Measurements from ENCODE around the gene ARID1B.

Gene ARID1B

DNA sequence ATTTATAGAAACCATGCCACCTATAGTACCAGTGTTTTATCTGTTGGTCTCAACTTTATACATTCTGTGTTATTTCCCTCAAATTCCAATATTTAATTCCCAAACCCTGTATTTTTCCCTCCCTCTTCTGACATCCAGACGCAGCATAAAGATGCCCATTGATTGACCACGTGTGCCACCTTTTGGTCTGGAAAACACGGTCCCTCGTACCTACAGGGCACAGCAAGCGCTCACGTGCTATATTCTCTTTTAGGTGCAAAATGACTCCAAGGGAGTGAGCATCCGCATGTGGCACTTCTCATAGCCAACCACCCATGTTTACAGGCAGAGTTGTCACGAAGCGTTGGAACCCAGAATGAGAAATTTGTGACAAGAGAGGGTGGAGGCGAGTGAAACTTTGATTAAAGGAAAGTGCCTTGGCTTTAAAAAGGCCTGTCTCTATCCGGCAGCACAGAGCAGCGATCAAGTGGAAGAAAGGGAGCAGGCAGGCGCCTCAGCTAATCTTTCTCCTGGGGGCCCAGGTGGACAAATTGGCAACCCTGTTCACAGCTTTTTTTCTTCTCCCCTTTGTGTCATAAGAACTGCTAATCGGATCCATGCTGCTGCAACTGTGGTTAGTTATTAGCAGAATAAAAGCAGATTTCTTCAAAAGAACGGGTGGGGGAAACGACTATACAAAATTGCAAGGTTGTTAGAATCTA, 320.2 kb downstream of the ARID1B start:
- H3K36me3 ChIP-seq (ENCODE audit: control insufficient read depth in 4 of 4, insufficient read depth in 4 of 4, low read length in 3 of 4), result peaks cover 4 to 36% (median 20%) of the 10 kb centered on the region in 4 experiments
- POLR2A ChIA-PET, result no interaction called here
- H3K27ac ChIP-seq (ENCODE audit: insufficient read depth in 1 of 2, low read depth in 1 of 2, low read length in 2 of 2, poor library complexity in 1 of 2, severe bottlenecking in 2 of 2), result peak overlapping the region in 1 of 2 experiments; percentile 1
- H3K4me1 ChIP-seq (ENCODE audit: control extremely low read depth in 1 of 4, control insufficient read depth in 4 of 4, insufficient read depth in 4 of 4, low read length in 3 of 4), result peaks cover 0 to 15% (median 7%) of the 10 kb centered on the region in 4 experiments
- 98% methylated on average over 12 of the region's 16 CpGs for WGBS (ENCODE audit: insufficient coverage)
- H3K9me3 ChIP-seq (ENCODE audit: control extremely low read depth in 1 of 5, control insufficient read depth in 4 of 5, insufficient read depth in 2 of 5, low read depth in 1 of 5, low read length in 4 of 5), result no peaks in the 10 kb centered on the region
- CTCF ChIA-PET, result interaction anchor here (1.4 kb wide), 1 partner anchor 8 kb away, joined by 3 read pairs; no protein-coding TSS in a partner anchor
- DNase-seq, result no peak
- no peak overlapping the region for H3K4me3 ChIP-seq (ENCODE audit: control insufficient read depth in 1 of 7, extremely low read depth in 1 of 7, insufficient read depth in 4 of 7, low read depth in 2 of 7, low read length in 6 of 7)
- H3K27me3 ChIP-seq (replicated peaks in 2 of 5; ENCODE audit: control insufficient read depth in 4 of 5, insufficient read depth in 5 of 5, low read length in 4 of 5), result no peaks in the 10 kb centered on the region

DNA sequence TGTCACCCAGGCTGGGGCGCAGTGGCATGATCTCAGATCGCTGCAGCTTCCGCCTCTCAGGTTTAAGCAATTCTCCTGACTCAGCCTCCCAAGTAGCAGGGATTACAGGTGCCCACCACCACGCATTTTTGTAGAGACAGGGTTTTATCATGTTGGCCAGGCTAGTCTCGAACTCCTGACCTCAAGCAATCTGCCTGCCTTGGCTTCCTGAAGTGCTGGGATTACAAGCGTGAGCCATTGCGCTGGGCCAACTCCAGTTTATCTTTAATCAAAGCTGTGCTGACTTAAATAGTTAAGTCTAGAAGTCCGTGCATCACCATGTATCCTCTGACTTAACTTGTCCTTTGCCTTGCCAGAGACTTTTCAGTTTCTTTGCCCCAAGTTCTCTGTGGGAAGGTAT, 321.8 kb downstream of the ARID1B start:
- Histone ChIP-seq H3K27ac (ENCODE audit: insufficient read depth in 1 of 2, low read depth in 1 of 2, low read length in 2 of 2, poor library complexity in 1 of 2, severe bottlenecking in 2 of 2) (no peak overlapping the region), H3K4me1 (ENCODE audit: control extremely low read depth in 1 of 4, control insufficient read depth in 4 of 4, insufficient read depth in 4 of 4, low read length in 3 of 4) (peaks cover 0 to 15% (median 7%) of the 10 kb centered on the region in 4 experiments), H3K27me3 (replicated peaks in 2 of 5; ENCODE audit: control insufficient read depth in 4 of 5, insufficient read depth in 5 of 5, low read length in 4 of 5) (no peaks in the 10 kb centered on the region), H3K9me3 (ENCODE audit: control extremely low read depth in 1 of 5, control insufficient read depth in 4 of 5, insufficient read depth in 2 of 5, low read depth in 1 of 5, low read length in 4 of 5) (no peaks in the 10 kb centered on the region), H3K36me3 (ENCODE audit: control insufficient read depth in 4 of 4, insufficient read depth in 4 of 4, low read length in 3 of 4) (peaks cover 2 to 31% (median 19%) of the 10 kb centered on the region in 4 experiments), H3K4me3 (ENCODE audit: control insufficient read depth in 1 of 7, extremely low read depth in 1 of 7, insufficient read depth in 4 of 7, low read depth in 2 of 7, low read length in 6 of 7) (no peak overlapping the region)
- ChIA-PET POLR2A (no interaction called here), CTCF (interaction anchor here (1.0 to 1.8 kb wide), 3 partner anchors 9 to 14 kb away, joined by 3 to 5 read pairs (median 4); no protein-coding TSS in a partner anchor)
- no peak for DNase-seq
- 92% methylated on average over 6 of the region's 8 CpGs for WGBS (ENCODE audit: insufficient coverage)

DNA sequence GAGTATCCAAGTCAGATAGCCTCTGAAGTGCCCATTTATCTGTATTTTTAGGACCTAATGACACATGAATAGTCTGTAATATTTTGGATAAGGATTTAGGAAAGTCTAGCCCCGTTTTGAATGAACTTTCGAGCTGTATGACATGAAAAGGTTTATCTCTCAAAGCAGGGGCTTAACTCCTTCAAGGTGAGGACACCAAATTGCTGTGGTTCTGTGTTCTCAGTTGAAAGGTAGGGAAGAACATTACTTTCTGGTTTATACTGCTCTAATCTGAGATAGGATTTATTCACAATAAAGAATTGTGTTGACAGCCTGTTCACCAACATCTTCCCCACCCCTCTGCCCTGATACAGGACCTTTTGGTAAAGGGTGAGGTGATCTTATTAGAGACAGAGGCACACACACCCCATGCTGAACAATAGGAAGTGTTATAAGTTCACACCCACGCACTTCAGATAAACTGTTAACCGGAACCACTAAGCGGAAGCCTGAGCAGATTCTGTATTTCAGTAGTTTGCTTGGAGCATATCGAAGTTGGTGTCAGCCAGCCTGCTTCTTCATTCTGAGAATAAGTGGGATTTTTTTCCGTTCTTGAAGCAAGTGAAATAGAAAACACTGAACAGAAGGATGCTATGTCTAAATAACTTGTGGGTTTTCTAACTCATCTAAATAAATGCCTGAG, 322.9 kb downstream of the ARID1B start:
- H3K27ac ChIP-seq (ENCODE audit: insufficient read depth in 1 of 2, low read depth in 1 of 2, low read length in 2 of 2, poor library complexity in 1 of 2, severe bottlenecking in 2 of 2), result peak overlapping the region; percentile 55 to 70
- peak overlapping the region in 1 of 7 experiments; percentile 6 for H3K4me3 ChIP-seq (ENCODE audit: control insufficient read depth in 1 of 7, extremely low read depth in 1 of 7, insufficient read depth in 4 of 7, low read depth in 2 of 7, low read length in 6 of 7)
- peak; percentile 39 to 90 (median 83) for DNase-seq
- POLR2A ChIA-PET, result interaction anchor here (0.5 kb wide), 1 partner anchor 63 kb away, joined by 3 read pairs; no protein-coding TSS in a partner anchor
- WGBS (ENCODE audit: insufficient coverage), result 44% methylated on average over 6 of the region's 7 CpGs
- peaks cover 0 to 15% (median 9%) of the 10 kb centered on the region in 4 experiments for H3K4me1 ChIP-seq (ENCODE audit: control extremely low read depth in 1 of 4, control insufficient read depth in 4 of 4, insufficient read depth in 4 of 4, low read length in 3 of 4)
- no peaks in the 10 kb centered on the region for H3K9me3 ChIP-seq (ENCODE audit: control extremely low read depth in 1 of 5, control insufficient read depth in 4 of 5, insufficient read depth in 2 of 5, low read depth in 1 of 5, low read length in 4 of 5)
- H3K36me3 ChIP-seq (ENCODE audit: control insufficient read depth in 4 of 4, insufficient read depth in 4 of 4, low read length in 3 of 4), result peaks cover 2 to 31% (median 17%) of the 10 kb centered on the region in 4 experiments
- CTCF ChIA-PET, result interaction anchor here (1.7 to 1.8 kb wide), 2 partner anchors 13 kb away, joined by 4 to 5 read pairs; no protein-coding TSS in a partner anchor
- no peaks in the 10 kb centered on the region for H3K27me3 ChIP-seq (replicated peaks in 2 of 5; ENCODE audit: control insufficient read depth in 4 of 5, insufficient read depth in 5 of 5, low read length in 4 of 5)

DNA sequence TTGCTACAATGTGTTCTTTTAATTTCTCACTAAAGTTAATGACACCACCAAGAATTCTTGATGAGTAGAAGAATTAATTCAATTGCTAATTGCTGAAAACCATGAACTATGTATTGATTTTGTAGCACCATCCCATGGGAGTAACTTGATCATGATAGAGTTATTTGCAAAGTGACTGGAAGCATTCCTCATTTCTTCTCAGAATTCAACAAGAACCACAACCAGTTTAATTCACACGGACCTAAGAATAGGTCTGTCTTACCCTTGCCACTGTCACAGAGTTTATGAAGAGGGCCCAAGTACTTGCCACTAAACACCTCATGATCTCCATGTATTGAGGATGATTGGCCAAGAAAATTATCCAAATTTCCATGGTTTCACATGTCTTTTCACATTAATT, 324.0 kb downstream of the ARID1B start:
- Histone ChIP-seq H3K36me3 (ENCODE audit: control insufficient read depth in 4 of 4, insufficient read depth in 4 of 4, low read length in 3 of 4) (peaks cover 2 to 28% (median 15%) of the 10 kb centered on the region in 4 experiments), H3K27me3 (replicated peaks in 2 of 5; ENCODE audit: control insufficient read depth in 4 of 5, insufficient read depth in 5 of 5, low read length in 4 of 5) (no peaks in the 10 kb centered on the region), H3K4me3 (ENCODE audit: control insufficient read depth in 1 of 7, extremely low read depth in 1 of 7, insufficient read depth in 4 of 7, low read depth in 2 of 7, low read length in 6 of 7) (no peak overlapping the region), H3K4me1 (ENCODE audit: control extremely low read depth in 1 of 4, control insufficient read depth in 4 of 4, insufficient read depth in 4 of 4, low read length in 3 of 4) (peaks cover 0 to 15% (median 9%) of the 10 kb centered on the region in 4 experiments), H3K9me3 (ENCODE audit: control extremely low read depth in 1 of 5, control insufficient read depth in 4 of 5, insufficient read depth in 2 of 5, low read depth in 1 of 5, low read length in 4 of 5) (no peaks in the 10 kb centered on the region), H3K27ac (ENCODE audit: insufficient read depth in 1 of 2, low read depth in 1 of 2, low read length in 2 of 2, poor library complexity in 1 of 2, severe bottlenecking in 2 of 2) (no peak overlapping the region)
- CTCF ChIA-PET, result no interaction called here
- DNase-seq, result no peak
- WGBS (ENCODE audit: insufficient coverage), result 89% methylated on average over 1 of the region's 1 CpG
- POLR2A ChIA-PET, result no interaction called here

DNA sequence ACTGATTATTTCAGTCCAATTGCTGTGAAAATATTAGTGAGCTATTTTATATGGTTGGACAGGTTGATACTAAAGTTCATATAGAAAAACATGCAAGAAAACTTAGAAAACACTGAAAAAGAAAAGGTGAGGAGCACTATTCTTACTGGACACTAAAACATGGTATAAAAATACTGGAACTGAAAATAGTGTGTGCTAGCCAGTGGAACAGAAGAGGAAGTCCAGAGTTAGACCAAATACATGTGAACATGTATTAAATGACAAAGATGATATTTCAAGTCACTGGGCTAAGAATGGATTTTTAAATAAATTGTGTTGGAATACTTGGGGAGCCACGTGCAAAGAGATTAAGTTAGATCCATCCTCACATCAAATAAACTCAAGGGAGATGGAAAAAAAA, 327.6 kb downstream of the ARID1B start:
- H3K4me1 ChIP-seq (ENCODE audit: control extremely low read depth in 1 of 4, control insufficient read depth in 4 of 4, insufficient read depth in 4 of 4, low read length in 3 of 4), result peaks cover 0 to 10% (median 6%) of the 10 kb centered on the region in 4 experiments
- no peak for DNase-seq
- WGBS (ENCODE audit: insufficient coverage), result no CpG with 5 or more reads among the region's 1 CpG
- H3K4me3 ChIP-seq (ENCODE audit: control insufficient read depth in 1 of 7, extremely low read depth in 1 of 7, insufficient read depth in 4 of 7, low read depth in 2 of 7, low read length in 6 of 7), result no peak overlapping the region
- peaks cover 0 to 9% (median 3%) of the 10 kb centered on the region in 4 experiments for H3K36me3 ChIP-seq (ENCODE audit: control insufficient read depth in 4 of 4, insufficient read depth in 4 of 4, low read length in 3 of 4)
- H3K27me3 ChIP-seq (replicated peaks in 2 of 5; ENCODE audit: control insufficient read depth in 4 of 5, insufficient read depth in 5 of 5, low read length in 4 of 5), result no peaks in the 10 kb centered on the region
- no peak overlapping the region for H3K27ac ChIP-seq (ENCODE audit: insufficient read depth in 1 of 2, low read depth in 1 of 2, low read length in 2 of 2, poor library complexity in 1 of 2, severe bottlenecking in 2 of 2)
- no peaks in the 10 kb centered on the region for H3K9me3 ChIP-seq (ENCODE audit: control extremely low read depth in 1 of 5, control insufficient read depth in 4 of 5, insufficient read depth in 2 of 5, low read depth in 1 of 5, low read length in 4 of 5)
- POLR2A ChIA-PET, result no interaction called here
- CTCF ChIA-PET, result interaction anchor here (0.8 to 1.2 kb wide), 2 partner anchors 18 to 58 kb away, joined by 3 read pairs; no protein-coding TSS in a partner anchor

DNA sequence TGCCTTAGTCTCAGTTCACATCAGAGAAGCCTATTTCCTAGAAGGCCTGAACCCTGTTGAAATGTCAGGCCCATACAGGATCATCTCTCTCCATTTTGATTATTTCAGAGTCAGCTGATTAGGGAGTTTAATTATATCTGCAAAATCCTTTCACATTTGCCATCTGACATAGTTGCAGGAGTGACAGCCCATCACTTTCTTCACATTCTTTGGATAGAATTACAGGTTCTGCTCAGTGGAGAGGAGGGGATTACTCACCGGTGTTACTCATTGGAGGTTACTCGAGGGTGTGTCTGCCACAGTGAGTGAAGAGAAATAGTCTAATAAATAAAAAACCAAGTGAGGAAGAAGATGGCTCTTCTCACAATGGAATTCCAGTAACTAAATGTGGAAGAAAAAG, 329.3 kb downstream of the ARID1B start:
- peaks cover 10 to 16% (median 13%) of the 10 kb centered on the region in 4 experiments for H3K36me3 ChIP-seq (ENCODE audit: control insufficient read depth in 4 of 4, insufficient read depth in 4 of 4, low read length in 3 of 4)
- no peaks in the 10 kb centered on the region for H3K9me3 ChIP-seq (ENCODE audit: control extremely low read depth in 1 of 5, control insufficient read depth in 4 of 5, insufficient read depth in 2 of 5, low read depth in 1 of 5, low read length in 4 of 5)
- no peak for DNase-seq
- H3K4me1 ChIP-seq (ENCODE audit: control extremely low read depth in 1 of 4, control insufficient read depth in 4 of 4, insufficient read depth in 4 of 4, low read length in 3 of 4), result peaks cover 0 to 3% (median 0%) of the 10 kb centered on the region in 4 experiments
- no peak overlapping the region for H3K4me3 ChIP-seq (ENCODE audit: control insufficient read depth in 1 of 7, extremely low read depth in 1 of 7, insufficient read depth in 4 of 7, low read depth in 2 of 7, low read length in 6 of 7)
- peak overlapping the region in 1 of 2 experiments; percentile 1 for H3K27ac ChIP-seq (ENCODE audit: insufficient read depth in 1 of 2, low read depth in 1 of 2, low read length in 2 of 2, poor library complexity in 1 of 2, severe bottlenecking in 2 of 2)
- no peaks in the 10 kb centered on the region for H3K27me3 ChIP-seq (replicated peaks in 2 of 5; ENCODE audit: control insufficient read depth in 4 of 5, insufficient read depth in 5 of 5, low read length in 4 of 5)
- CTCF ChIA-PET, result no interaction called here
- no CpG with 5 or more reads among the region's 2 CpGs for WGBS (ENCODE audit: insufficient coverage)
- POLR2A ChIA-PET, result no interaction called here

DNA sequence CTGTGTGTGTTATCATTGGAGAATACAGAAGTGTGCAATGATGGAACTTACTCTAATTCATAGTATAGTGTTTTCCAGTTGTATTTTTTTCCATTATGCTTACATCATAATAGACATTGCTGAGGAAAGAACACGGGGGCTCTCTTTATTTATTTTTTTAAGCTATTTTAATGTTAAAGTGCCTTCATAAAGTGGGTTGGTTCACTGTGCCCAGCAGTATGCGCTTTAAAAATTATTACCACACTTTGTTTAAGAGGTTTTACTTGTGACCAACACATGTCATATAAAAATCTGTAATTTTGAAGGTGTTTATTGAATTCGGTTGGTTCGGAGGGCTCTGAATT, 330.4 kb downstream of the ARID1B start:
- CTCF ChIA-PET, result interaction anchor here (1.6 kb wide), 1 partner anchor 9 kb away, joined by 4 read pairs; no protein-coding TSS in a partner anchor
- Histone ChIP-seq H3K4me1 (ENCODE audit: control extremely low read depth in 1 of 4, control insufficient read depth in 4 of 4, insufficient read depth in 4 of 4, low read length in 3 of 4) (peaks cover 0 to 3% (median 0%) of the 10 kb centered on the region in 4 experiments), H3K9me3 (ENCODE audit: control extremely low read depth in 1 of 5, control insufficient read depth in 4 of 5, insufficient read depth in 2 of 5, low read depth in 1 of 5, low read length in 4 of 5) (no peaks in the 10 kb centered on the region), H3K36me3 (ENCODE audit: control insufficient read depth in 4 of 4, insufficient read depth in 4 of 4, low read length in 3 of 4) (peaks cover 12 to 19% (median 17%) of the 10 kb centered on the region in 4 experiments), H3K27ac (ENCODE audit: insufficient read depth in 1 of 2, low read depth in 1 of 2, low read length in 2 of 2, poor library complexity in 1 of 2, severe bottlenecking in 2 of 2) (peak overlapping the region in 1 of 2 experiments; percentile 32), H3K27me3 (replicated peaks in 2 of 5; ENCODE audit: control insufficient read depth in 4 of 5, insufficient read depth in 5 of 5, low read length in 4 of 5) (no peaks in the 10 kb centered on the region), H3K4me3 (ENCODE audit: control insufficient read depth in 1 of 7, extremely low read depth in 1 of 7, insufficient read depth in 4 of 7, low read depth in 2 of 7, low read length in 6 of 7) (no peak overlapping the region)
- POLR2A ChIA-PET, result no interaction called here
- WGBS (ENCODE audit: insufficient coverage), result no CpG with 5 or more reads among the region's 4 CpGs
- DNase-seq, result no peak
